ENCODE results near the gene UTS2B.

The UTS2B gene

DNA sequence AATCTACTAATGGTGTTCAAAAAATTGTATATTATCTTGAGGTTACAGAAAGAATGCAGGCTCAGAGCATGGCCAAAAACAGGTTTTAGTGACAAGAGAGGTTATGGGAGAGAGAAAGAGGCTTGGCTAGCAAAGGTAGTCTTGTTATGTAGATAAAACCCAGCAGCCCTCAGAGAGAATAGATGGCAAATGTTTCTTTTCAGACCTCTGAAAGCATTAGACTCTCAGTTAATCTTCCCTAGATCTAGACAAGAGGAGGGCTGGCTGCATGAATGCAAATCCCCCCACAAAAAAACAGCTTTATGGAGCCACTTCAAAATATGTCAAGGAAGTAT, 69.1 kb downstream of the UTS2B start:
- no peaks in the 10 kb centered on the region for H4K20me1 ChIP-seq (ENCODE audit: insufficient read depth, low read length, poor library complexity, severe bottlenecking)
- no peak overlapping the region for H2AFZ ChIP-seq (ENCODE audit: low read length)
- no peaks in the 10 kb centered on the region for H3K9me2 ChIP-seq (replicated peaks; ENCODE audit: low read depth, low read length)
- H3K9me3 ChIP-seq (ENCODE audit: insufficient read depth, low read depth, low read length), result no peaks in the 10 kb centered on the region
- no peaks in the 10 kb centered on the region for H3K36me3 ChIP-seq (ENCODE audit: insufficient read depth, low read length)
- no peak overlapping the region for H3K4me3 ChIP-seq (ENCODE audit: low read length, poor library complexity, severe bottlenecking)
- no peak overlapping the region for H3K9ac ChIP-seq (ENCODE audit: low read depth, low read length, poor library complexity, severe bottlenecking)
- H3F3A ChIP-seq (ENCODE audit: low read depth), result no peaks in the 10 kb centered on the region
- no peaks in the 10 kb centered on the region for H3K27me3 ChIP-seq (ENCODE audit: insufficient read depth, low read length, poor library complexity, severe bottlenecking)
- H3K79me2 ChIP-seq (ENCODE audit: insufficient read depth, low read length), result no peaks in the 10 kb centered on the region
- no peak for TF ChIP-seq EZH2phosphoT487 (IDR thresholded peaks at IDR 0.05; ENCODE audit: borderline replicate concordance)
- TF ChIP-seq, protein P1, sequence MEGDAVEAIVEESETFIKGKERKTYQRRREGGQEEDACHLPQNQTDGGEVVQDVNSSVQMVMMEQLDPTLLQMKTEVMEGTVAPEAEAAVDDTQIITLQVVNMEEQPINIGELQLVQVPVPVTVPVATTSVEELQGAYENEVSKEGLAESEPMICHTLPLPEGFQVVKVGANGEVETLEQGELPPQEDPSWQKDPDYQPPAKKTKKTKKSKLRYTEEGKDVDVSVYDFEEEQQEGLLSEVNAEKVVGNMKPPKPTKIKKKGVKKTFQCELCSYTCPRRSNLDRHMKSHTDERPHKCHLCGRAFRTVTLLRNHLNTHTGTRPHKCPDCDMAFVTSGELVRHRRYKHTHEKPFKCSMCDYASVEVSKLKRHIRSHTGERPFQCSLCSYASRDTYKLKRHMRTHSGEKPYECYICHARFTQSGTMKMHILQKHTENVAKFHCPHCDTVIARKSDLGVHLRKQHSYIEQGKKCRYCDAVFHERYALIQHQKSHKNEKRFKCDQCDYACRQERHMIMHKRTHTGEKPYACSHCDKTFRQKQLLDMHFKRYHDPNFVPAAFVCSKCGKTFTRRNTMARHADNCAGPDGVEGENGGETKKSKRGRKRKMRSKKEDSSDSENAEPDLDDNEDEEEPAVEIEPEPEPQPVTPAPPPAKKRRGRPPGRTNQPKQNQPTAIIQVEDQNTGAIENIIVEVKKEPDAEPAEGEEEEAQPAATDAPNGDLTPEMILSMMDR (conservative IDR thresholded peaks at IDR 0.05; ENCODE audit: low read length), result no peak
- H3K4me1 ChIP-seq (ENCODE audit: insufficient read depth, low read length, poor library complexity, severe bottlenecking), result no peaks in the 10 kb centered on the region
- H3K4me2 ChIP-seq (ENCODE audit: low read depth, low read length, poor library complexity, severe bottlenecking), result no peak overlapping the region

DNA sequence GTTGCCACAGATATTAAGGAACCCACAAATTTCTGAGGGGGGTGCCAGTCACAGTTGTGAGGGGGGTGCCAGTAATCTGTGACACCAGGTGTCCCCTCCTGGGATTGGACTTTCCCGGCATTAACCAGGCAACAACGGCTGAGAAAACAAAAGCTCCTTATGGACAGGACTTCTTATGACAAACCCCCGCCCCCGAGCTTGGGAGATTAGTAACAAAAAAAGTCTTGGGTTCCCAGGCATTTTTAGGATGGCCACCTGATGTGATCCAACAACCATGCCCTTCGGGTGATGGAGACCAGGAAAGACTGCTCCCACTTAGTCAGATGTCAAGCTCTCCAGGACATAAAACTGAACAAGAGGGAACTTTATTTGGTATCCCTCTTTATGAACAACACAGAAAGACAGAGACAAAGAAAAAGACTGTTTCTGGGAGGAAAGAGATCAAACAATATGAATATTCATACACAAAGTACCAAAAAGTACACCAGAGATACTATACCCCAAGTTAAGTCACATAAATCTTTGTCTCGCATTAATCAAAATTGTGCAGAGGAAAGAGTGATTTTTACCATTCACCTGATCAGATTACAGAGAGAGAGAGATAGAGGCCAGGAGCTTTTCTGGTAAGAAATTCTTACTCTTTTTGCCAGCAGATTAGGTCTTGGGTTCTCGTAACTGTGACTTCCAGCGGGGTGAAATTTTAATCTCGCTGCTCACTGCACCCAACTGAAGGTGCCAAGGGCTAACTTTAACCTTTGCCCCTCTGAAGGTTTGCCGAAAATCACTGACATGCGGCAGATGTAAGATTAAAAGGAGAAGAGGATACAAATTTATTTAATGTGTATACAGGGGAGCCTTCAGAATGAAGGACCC, 69.7 kb downstream of the UTS2B start:
- H2AFZ ChIP-seq (ENCODE audit: low read length), result no peak overlapping the region
- no peak overlapping the region for H3K9ac ChIP-seq (ENCODE audit: low read depth, low read length, poor library complexity, severe bottlenecking)
- no peak overlapping the region for H3K4me2 ChIP-seq (ENCODE audit: low read depth, low read length, poor library complexity, severe bottlenecking)
- no peak overlapping the region for H3K4me3 ChIP-seq (ENCODE audit: low read length, poor library complexity, severe bottlenecking)
- H3K9me2 ChIP-seq (replicated peaks; ENCODE audit: low read depth, low read length), result no peaks in the 10 kb centered on the region
- H3K9me3 ChIP-seq (ENCODE audit: insufficient read depth, low read depth, low read length), result no peaks in the 10 kb centered on the region
- H3K27me3 ChIP-seq (ENCODE audit: insufficient read depth, low read length, poor library complexity, severe bottlenecking), result no peaks in the 10 kb centered on the region
- H3K36me3 ChIP-seq (ENCODE audit: insufficient read depth, low read length), result no peaks in the 10 kb centered on the region
- H4K20me1 ChIP-seq (ENCODE audit: insufficient read depth, low read length, poor library complexity, severe bottlenecking), result no peaks in the 10 kb centered on the region
- TF ChIP-seq, protein P1 (conservative IDR thresholded peaks at IDR 0.05; ENCODE audit: low read length), result no peak
- TF ChIP-seq EZH2phosphoT487 (IDR thresholded peaks at IDR 0.05; ENCODE audit: borderline replicate concordance), result no peak
- H3K79me2 ChIP-seq (ENCODE audit: insufficient read depth, low read length), result no peaks in the 10 kb centered on the region
- H3K4me1 ChIP-seq (ENCODE audit: insufficient read depth, low read length, poor library complexity, severe bottlenecking), result no peaks in the 10 kb centered on the region
- H3F3A ChIP-seq (ENCODE audit: low read depth), result no peaks in the 10 kb centered on the region

DNA sequence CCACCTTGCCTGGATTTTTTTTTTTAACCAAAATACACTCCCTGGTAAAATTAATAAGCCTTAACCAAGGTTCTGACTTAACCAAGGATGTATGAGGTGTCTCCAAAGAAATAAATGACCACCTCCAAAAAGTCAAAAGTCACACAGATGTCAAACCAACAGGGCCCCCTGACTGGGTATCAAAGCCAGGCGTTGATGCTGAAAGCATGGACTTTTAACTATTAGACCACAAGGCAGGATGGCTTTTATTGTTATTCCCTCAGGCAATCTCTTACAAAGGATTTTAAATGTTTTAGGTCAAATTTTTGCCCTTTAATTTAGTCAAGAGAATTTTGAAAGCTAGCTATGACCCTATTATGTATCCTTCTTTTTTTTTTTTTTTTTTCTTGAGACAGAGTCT, 70.8 kb downstream of the UTS2B start:
- no peak overlapping the region for H3K4me2 ChIP-seq (ENCODE audit: low read depth, low read length, poor library complexity, severe bottlenecking)
- H3K79me2 ChIP-seq (ENCODE audit: insufficient read depth, low read length), result no peaks in the 10 kb centered on the region
- no peaks in the 10 kb centered on the region for H3K9me3 ChIP-seq (ENCODE audit: insufficient read depth, low read depth, low read length)
- no peaks in the 10 kb centered on the region for H4K20me1 ChIP-seq (ENCODE audit: insufficient read depth, low read length, poor library complexity, severe bottlenecking)
- TF ChIP-seq, protein P1 (conservative IDR thresholded peaks at IDR 0.05; ENCODE audit: low read length), result no peak
- TF ChIP-seq EZH2phosphoT487 (IDR thresholded peaks at IDR 0.05; ENCODE audit: borderline replicate concordance), result no peak
- no peaks in the 10 kb centered on the region for H3K36me3 ChIP-seq (ENCODE audit: insufficient read depth, low read length)
- H3K27me3 ChIP-seq (ENCODE audit: insufficient read depth, low read length, poor library complexity, severe bottlenecking), result no peaks in the 10 kb centered on the region
- H3K9me2 ChIP-seq (replicated peaks; ENCODE audit: low read depth, low read length), result no peaks in the 10 kb centered on the region
- no peak overlapping the region for H2AFZ ChIP-seq (ENCODE audit: low read length)
- no peaks in the 10 kb centered on the region for H3K4me1 ChIP-seq (ENCODE audit: insufficient read depth, low read length, poor library complexity, severe bottlenecking)
- no peak overlapping the region for H3K4me3 ChIP-seq (ENCODE audit: low read length, poor library complexity, severe bottlenecking)
- no peak overlapping the region for H3K9ac ChIP-seq (ENCODE audit: low read depth, low read length, poor library complexity, severe bottlenecking)
- H3F3A ChIP-seq (ENCODE audit: low read depth), result no peaks in the 10 kb centered on the region

Data from Loucy (cell line).